Endothelial cell of umbilical vein (primary cell): ENCODE results near the gene THSD4. TPM values are rescaled to one million over a fixed set of nuclear protein-coding genes. Genes with fewer than 3 reads are reported as not detected.

Experiments used
- BruUV-seq: library from RNA; stranded (reverse); fragments of 400-500 nt; replicated peaks from 2 replicates; lab custom pipeline; 2021; lab: Mats Ljungman, UMichigan
- CTCF ChIA-PET: fragments of 300-600, 350-600 bp; sonication (Branson Sonifier 250); formaldehyde crosslinking; loops from one replicate; lab custom pipeline; 2021; ENCODE audit warnings: antibody characterized with exemption, inconsistent platforms; lab: Charles Lee
- POLR2A ChIA-PET: fragments of 300-600, 350-600 bp; sonication (Branson Sonifier 250); formaldehyde crosslinking; loops from one replicate; lab custom pipeline; 2021; ENCODE audit warnings: antibody characterized with exemption, inconsistent platforms; lab: Charles Lee
- DNase-seq: peaks from one replicate; pipeline ENCODE4 v3.0.0-alpha.2; 2011; ENCODE audit warnings: low read depth, low spot score
- FAIRE-seq: peaks from 2 replicates; lab custom pipeline; 2011; peaks lifted over from hg19 to GRCh38; lab: Jason Lieb, UNC
- H2AFZ ChIP-seq: 2 replicates; pipeline ENCODE4 v1.6.0; 2012; ENCODE audit warnings: low read depth, low read length, control low read depth, inconsistent platforms
- H3K27ac ChIP-seq: 2 replicates; pipeline ENCODE4 v1.5.1; 2011; ENCODE audit warnings: low read depth, mild to moderate bottlenecking, control low read depth, low read length, moderate library complexity; ENCODE audit not compliant: insufficient read depth
- H3K27me3 ChIP-seq, 2 experiments: 2 replicates each; pipeline versions ENCODE4 v1.6.0 to v1.6.1; 2011; ENCODE audit warnings: low read length in 2 of 2, mixed read lengths in 1 of 2; ENCODE audit not compliant: control insufficient read depth in 2 of 2, insufficient read depth in 2 of 2
- H3K36me3 ChIP-seq, 2 experiments: 2 replicates in 1 of 2; 3 replicates in 1 of 2; pipeline ENCODE4 v1.5.1; 2011; ENCODE audit warnings: low read length in 2 of 2, mild to moderate bottlenecking in 1 of 2, moderate library complexity in 1 of 2; ENCODE audit not compliant: control insufficient read depth in 2 of 2, insufficient read depth in 2 of 2; ENCODE audit errors: extremely low read depth in 1 of 2
- H3K4me1 ChIP-seq: 3 replicates; pipeline ENCODE4 v1.5.1; 2011; ENCODE audit warnings: mild to moderate bottlenecking, low read length; ENCODE audit not compliant: control insufficient read depth, insufficient read depth; ENCODE audit errors: extremely low read depth
- H3K4me2 ChIP-seq: 2 replicates; pipeline ENCODE4 v1.6.1; 2011; ENCODE audit warnings: low read length, control low read depth, mixed read lengths; ENCODE audit not compliant: insufficient read depth
- H3K4me3 ChIP-seq, 3 experiments: fragments of 200-600 bp in 1 of 3; sonication (generic), shearing (Covaris generic) in 1 of 3; replicated peaks in 1 of 3; 2 replicates each; pipeline ENCODE4 v1.5.1; 2011 to 2016; ENCODE audit warnings: control low read depth in 3 of 3, low read length in 3 of 3, mild to moderate bottlenecking in 2 of 3, inconsistent platforms in 1 of 3, low read depth in 1 of 3, moderate library complexity in 1 of 3; ENCODE audit not compliant: insufficient read depth in 1 of 3
- H3K79me2 ChIP-seq: 2 replicates; pipeline ENCODE4 v1.6.0; 2012; ENCODE audit warnings: low read length, inconsistent platforms; ENCODE audit not compliant: control insufficient read depth, insufficient read depth
- H3K9ac ChIP-seq: replicated peaks from 2 replicates; pipeline ENCODE3; 2011; ENCODE audit warnings: low read length, control low read depth; ENCODE audit not compliant: insufficient read depth; ENCODE audit errors: extremely low read depth
- H3K9me1 ChIP-seq: replicated peaks from 3 replicates; pipeline ENCODE4 v1.6.0; 2011; ENCODE audit warnings: mild to moderate bottlenecking, low read length; ENCODE audit not compliant: control insufficient read depth, insufficient read depth; ENCODE audit errors: extremely low read depth
- H3K9me3 ChIP-seq: replicated peaks from 2 replicates; pipeline ENCODE4 v1.5.1; 2012; ENCODE audit warnings: low read length, inconsistent platforms; ENCODE audit not compliant: control insufficient read depth, insufficient read depth
- H4K20me1 ChIP-seq: replicated peaks from 2 replicates; pipeline ENCODE3; 2011; ENCODE audit warnings: mild to moderate bottlenecking, low read length; ENCODE audit not compliant: control insufficient read depth, insufficient read depth; ENCODE audit errors: extremely low read depth
- CTCF ChIP-seq, 2 donors: IDR thresholded peaks; 1 replicate in 1 of 2; 2 replicates in 1 of 2; pipeline ENCODE4 v1.5.1; 2011; ENCODE audit warnings: low read length in 2 of 2, mild to moderate bottlenecking in 2 of 2, moderate library complexity in 2 of 2, control low read depth in 1 of 2, inconsistent platforms in 1 of 2, low read depth in 1 of 2; ENCODE audit not compliant: insufficient read depth in 1 of 2; ENCODE audit errors: extremely low read depth in 1 of 2
- EZH2 ChIP-seq: IDR thresholded peaks from 2 replicates; pipeline ENCODE4 v1.6.1; 2012; ENCODE audit warnings: borderline replicate concordance, low read depth, mild to moderate bottlenecking, moderate library complexity, low read length, inconsistent platforms; ENCODE audit not compliant: severe bottlenecking
- FOS ChIP-seq: IDR thresholded peaks from 2 replicates; pipeline ENCODE4 v1.6.1; 2011; ENCODE audit warnings: mild to moderate bottlenecking, low read length, moderate library complexity, borderline replicate concordance; ENCODE audit not compliant: insufficient read depth
- GATA2 ChIP-seq: IDR thresholded peaks from 2 replicates; pipeline ENCODE4 v1.7.0; 2011; ENCODE audit warnings: low read depth, mild to moderate bottlenecking, moderate library complexity, mixed read lengths, low read length; ENCODE audit not compliant: insufficient read length, insufficient read depth
- JUN ChIP-seq: IDR thresholded peaks from 2 replicates; pipeline ENCODE4 v1.6.1; 2011; ENCODE audit warnings: borderline replicate concordance, low read depth; ENCODE audit not compliant: insufficient read length, insufficient read depth
- MYC ChIP-seq: IDR thresholded peaks from one replicate; pipeline ENCODE4 v1.6.1; 2011; ENCODE audit warnings: mild to moderate bottlenecking, low read depth, low read length
- POLR2A ChIP-seq: IDR thresholded peaks from 2 replicates; pipeline ENCODE4 v1.6.1; 2012; ENCODE audit warnings: low read depth, mild to moderate bottlenecking, control low read depth, low read length
- POLR2AphosphoS5 ChIP-seq: IDR thresholded peaks from 2 replicates; pipeline ENCODE4 v1.6.1; 2012; ENCODE audit warnings: low read depth, mild to moderate bottlenecking, control low read depth, low read length, moderate library complexity; ENCODE audit not compliant: insufficient read depth
- dilution Hi-C: fragments of 300-500 bp; cut with MboI; formaldehyde crosslinking; loops from one replicate; pipeline ENCODE4 v1.15.0; 2019; ENCODE audit warnings: low sequenced_read_pairs; ENCODE audit not compliant: extremely low pct_ligation_motif_present
- intact Hi-C: fragments of 100-400 bp; cut with micrococcal nuclease; formaldehyde crosslinking; loops from one replicate; pipeline ENCODE4 v1.10.0; 2022
- polyA plus RNA-seq, 4 experiments: library from polyadenylated mRNA; depleted of rRNA in 3 of 4; stranded (reverse) in 3 of 4; unstranded in 1 of 4; fragments of >200 nt; gene quantifications; 2 replicates each; pipeline versions ENCODE4 v1.2.1 to v1.2.3, GENCODE V29; 2011 to 2012; ENCODE audit warnings: missing spikeins in 1 of 4
- total RNA-seq: library from RNA; stranded (reverse); gene quantifications from 2 replicates; pipeline ENCODE4 v1.2.3, GENCODE V29; 2021
- TF ChIP-seq, protein P1 (sequence below): IDR thresholded peaks from 2 replicates; pipeline ENCODE4 v1.6.1; 2011; ENCODE audit not compliant: insufficient read depth, insufficient read length

THSD4 gene
- total and polyA plus RNA-seq, 2 donors (not counting 3 experiments of a cell fraction or from before 2014, with no cell fraction given): 9.9 to 25.4 TPM

GRCh38 chr15:71409541-71409940, 294.3 kb downstream of the THSD4 start:
- FAIRE-seq (no peak), DNase-seq (peak; percentile 17)
- H2AFZ ChIP-seq: no peak overlapping the region
- H3K9me1 ChIP-seq: no peaks in the 10 kb centered on the region
- no TSS peak for BruUV-seq
- TF ChIP-seq CTCF (IDR thresholded peaks at IDR 0.05; ENCODE audit: extremely low read depth in 1 of 2, insufficient read depth in 1 of 2, low read depth in 1 of 2, low read length in 2 of 2) (no peak), POLR2AphosphoS5 (no peak), MYC (no peak), EZH2 (no peak), JUN (no peak), GATA2 (no peak), POLR2A (no peak), FOS (no peak)
- TF ChIP-seq, protein P1, sequence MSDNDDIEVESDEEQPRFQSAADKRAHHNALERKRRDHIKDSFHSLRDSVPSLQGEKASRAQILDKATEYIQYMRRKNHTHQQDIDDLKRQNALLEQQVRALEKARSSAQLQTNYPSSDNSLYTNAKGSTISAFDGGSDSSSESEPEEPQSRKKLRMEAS: no peak
- CTCF ChIA-PET: interaction anchor here (0.7 to 1.2 kb wide), 2 partner anchors 19 to 20 kb away, joined by 3 read pairs; no protein-coding TSS in a partner anchor
- no peaks in the 10 kb centered on the region for H3K9me3 ChIP-seq
- no peak overlapping the region for H3K4me3 ChIP-seq
- POLR2A ChIA-PET: no interaction called here
- H3K27ac ChIP-seq: no peak overlapping the region
- H4K20me1 ChIP-seq: no peaks in the 10 kb centered on the region
- no peaks in the 10 kb centered on the region for H3K79me2 ChIP-seq
- H3K27me3 ChIP-seq: no peaks in the 10 kb centered on the region
- H3K9ac ChIP-seq: no peak overlapping the region
- no peaks in the 10 kb centered on the region for H3K36me3 ChIP-seq
- dilution Hi-C loops (no loop called here), intact Hi-C loops (no loop called here)
- no peak overlapping the region for H3K4me2 ChIP-seq
- H3K4me1 ChIP-seq: peaks cover 3% of the 10 kb centered on the region
